HepG2 (cell line): Measurements from ENCODE around the gene VIM. TPM values are rescaled to one million over a fixed set of nuclear protein-coding genes. Genes with fewer than 3 reads are reported as not detected.

Experiments
- ATAC-seq: fragments of 200-7000 bp; cut with Tn5 transposase; 3 replicates; pipeline ENCODE4 v1.9.1; 2020; ENCODE audit warnings: mild to moderate bottlenecking, moderate library complexity
- BruUV-seq: library from RNA; stranded (reverse); fragments of 400-500 nt; replicated peaks from 2 replicates; lab custom pipeline; 2021; lab: Mats Ljungman, UMichigan
- CTCF ChIA-PET: fragments of 300-600 bp; formaldehyde crosslinking; extraction: SDS; loops from one replicate; lab custom pipeline; 2021; ENCODE audit warnings: low total read pairs, inconsistent platforms, low intra/inter-chr PET ratio; lab: Yijun Ruan, JAX
- POLR2A ChIA-PET: fragments of 350-600 bp; sonication (Branson Sonifier 250); formaldehyde crosslinking; loops from one replicate; lab custom pipeline; 2020; ENCODE audit warnings: antibody characterized with exemption, inconsistent platforms; lab: Yijun Ruan, JAX
- DNase-seq: peaks from one replicate; pipeline ENCODE4 v3.0.0-alpha.2; 2015; ENCODE audit warnings: low spot score
- FAIRE-seq: peaks from 3 replicates; lab custom pipeline; 2011; peaks lifted over from hg19 to GRCh38; lab: Jason Lieb, UNC
- H2AFZ ChIP-seq: one replicate; pipeline ENCODE4 v1.6.1; 2011; ENCODE audit warnings: low read length, inconsistent platforms
- H3K27ac ChIP-seq: fragments of 300-600 bp; 3 replicates; pipeline ENCODE4 v1.8.0; 2011; ENCODE audit warnings: mixed run types, mild to moderate bottlenecking, mixed read lengths, low read length, inconsistent platforms; ENCODE audit not compliant: insufficient read depth; ENCODE audit errors: extremely low read length
- H3K27me3 ChIP-seq, 2 experiments: fragments of 200-600 bp in 1 of 2; 2 replicates in 1 of 2; 3 replicates in 1 of 2; pipeline versions ENCODE4 v1.6.0 to v1.8.0; 2011; ENCODE audit warnings: low read length in 2 of 2, mild to moderate bottlenecking in 2 of 2, moderate library complexity in 2 of 2, inconsistent platforms in 1 of 2; ENCODE audit not compliant: insufficient read depth in 2 of 2, control insufficient read depth in 1 of 2
- H3K36me3 ChIP-seq, 2 experiments: fragments of 200-600 bp in 1 of 2; replicated peaks in 1 of 2; 2 replicates in 1 of 2; 3 replicates in 1 of 2; pipeline versions ENCODE4 v1.5.1 to v1.8.0; 2011; ENCODE audit warnings: low read length in 2 of 2, inconsistent platforms in 1 of 2; ENCODE audit not compliant: insufficient read depth in 2 of 2, control insufficient read depth in 1 of 2
- H3K4me1 ChIP-seq: 2 replicates; pipeline ENCODE4 v1.5.1; 2012; ENCODE audit warnings: low read length, inconsistent platforms; ENCODE audit not compliant: insufficient read depth
- H3K4me2 ChIP-seq: 2 replicates; pipeline ENCODE4 v1.6.0; 2011; ENCODE audit warnings: low read depth, low read length, inconsistent platforms
- H3K4me3 ChIP-seq, 3 experiments: fragments of 200-600 bp in 1 of 3; sonication (generic), shearing (Covaris generic) in 1 of 3; replicated peaks in 1 of 3; 2 replicates each; pipeline ENCODE4 v1.5.1; 2011 to 2016; ENCODE audit warnings: low read length in 3 of 3, inconsistent platforms in 2 of 3, low read depth in 2 of 3, mild to moderate bottlenecking in 2 of 3, control low read depth in 1 of 3, mixed read lengths in 1 of 3; ENCODE audit not compliant: insufficient read depth in 1 of 3
- H3K79me2 ChIP-seq: one replicate; pipeline ENCODE4 v1.6.1; 2011; ENCODE audit warnings: low read length, inconsistent platforms; ENCODE audit not compliant: insufficient read depth
- H3K9ac ChIP-seq: 2 replicates; pipeline ENCODE4 v1.6.0; 2011; ENCODE audit warnings: mild to moderate bottlenecking, low read depth, low read length, inconsistent platforms; ENCODE audit not compliant: insufficient read depth
- H3K9me3 ChIP-seq: 2 replicates; pipeline ENCODE4 v1.5.1; 2012; ENCODE audit warnings: mild to moderate bottlenecking, low read length
- H4K20me1 ChIP-seq: 2 replicates; pipeline ENCODE4 v1.6.0; 2011; ENCODE audit warnings: inconsistent platforms, mild to moderate bottlenecking, low read length, moderate library complexity; ENCODE audit not compliant: insufficient read depth
- CCAR2 ChIP-seq: fragments of 200-400 bp; formaldehyde crosslinking; optimal IDR thresholded peaks from 2 replicates; pipeline ENCODE3; 2018; ENCODE audit warnings: low read depth, mild to moderate bottlenecking, low read length, moderate library complexity
- FOXM1 ChIP-seq: sonication (generic); formaldehyde crosslinking; IDR thresholded peaks from 2 replicates; pipeline ENCODE4 v1.5.0; 2020; ENCODE audit warnings: missing genetic modification reagents
- HOXA7 ChIP-seq: sonication (generic); formaldehyde crosslinking; IDR thresholded peaks from 2 replicates; pipeline ENCODE4 v1.8.1; 2022; ENCODE audit warnings: mild to moderate bottlenecking, missing genetic modification reagents, moderate library complexity
- MLX ChIP-seq: IDR thresholded peaks from 2 replicates; pipeline ENCODE4 v1.6.1; 2016
- PPARG ChIP-seq: conservative IDR thresholded peaks from 2 replicates; pipeline ENCODE4 v1.6.1; 2016; ENCODE audit warnings: missing biosample characterization, missing genetic modification reagents
- PTBP1 ChIP-seq: fragments of 200-400 bp; formaldehyde crosslinking; IDR thresholded peaks from 2 replicates; pipeline ENCODE4 v1.6.1; 2018; ENCODE audit warnings: low read length, low read depth; ENCODE audit not compliant: poor library complexity, severe bottlenecking
- RXRB ChIP-seq: IDR thresholded peaks from 2 replicates; pipeline ENCODE4 v1.6.1; 2016; ENCODE audit warnings: borderline replicate concordance, missing genetic modification reagents, missing compliant biosample characterization
- TOPORS ChIP-seq: sonication (generic); formaldehyde crosslinking; IDR thresholded peaks from 2 replicates; pipeline ENCODE4 v1.8.0; 2023; ENCODE audit warnings: mild to moderate bottlenecking, missing genetic modification reagents
- YEATS4 ChIP-seq: sonication (generic); formaldehyde crosslinking; IDR thresholded peaks from 2 replicates; pipeline ENCODE4 v1.4.0; 2020; ENCODE audit warnings: missing genetic modification reagents, borderline replicate concordance
- ZMYM2 ChIP-seq: sonication (generic); formaldehyde crosslinking; IDR thresholded peaks from 2 replicates; pipeline ENCODE4 v1.8.0; 2022; ENCODE audit warnings: mild to moderate bottlenecking, missing genetic modification reagents
- ZNF430 ChIP-seq: sonication (generic); formaldehyde crosslinking; IDR thresholded peaks from 2 replicates; pipeline ENCODE4 v1.9.0; 2021; ENCODE audit warnings: mild to moderate bottlenecking, missing genetic modification reagents
- ZNF44 ChIP-seq: sonication (generic); formaldehyde crosslinking; IDR thresholded peaks from 2 replicates; pipeline ENCODE4 v1.5.1; 2020; ENCODE audit warnings: mild to moderate bottlenecking, missing genetic modification reagents
- ZNF543 ChIP-seq: sonication (generic); formaldehyde crosslinking; IDR thresholded peaks from 2 replicates; pipeline ENCODE4 v1.4.0; 2020; ENCODE audit warnings: mild to moderate bottlenecking, missing genetic modification reagents
- ZNF790 ChIP-seq: sonication (generic); formaldehyde crosslinking; IDR thresholded peaks from 2 replicates; pipeline ENCODE4 v1.8.0; 2022; ENCODE audit warnings: missing genetic modification reagents, mild to moderate bottlenecking, borderline replicate concordance
- ZNF816 ChIP-seq: sonication (generic); formaldehyde crosslinking; IDR thresholded peaks from 2 replicates; pipeline ENCODE4 v1.8.0; 2022; ENCODE audit warnings: missing genetic modification reagents, mild to moderate bottlenecking, borderline replicate concordance
- WGBS: methylation state at CpG from one replicate; pipeline ENCODE4 v1.1.6; 2017; ENCODE audit warnings: low lambda C conversion rate; 5-methylcytosine and 5-hydroxymethylcytosine counted together
- in situ Hi-C: cut with HindIII; loops from 2 replicates; pipeline ENCODE4 v1.10.0; 2017; ENCODE audit warnings: low pct_unique_long_range_greater_than_20kb; ENCODE audit not compliant: extremely low pct_ligation_motif_present
- intact Hi-C: fragments of 100-400 bp; cut with micrococcal nuclease; formaldehyde crosslinking; loops from one replicate; pipeline ENCODE4 v1.10.0; 2022; ENCODE audit not compliant: unreplicated experiment
- polyA plus RNA-seq, 8 experiments: library from polyadenylated mRNA; depleted of rRNA in 3 of 8; stranded (reverse) in 7 of 8; unstranded in 1 of 8; fragments of >200 nt; fragmentation: Illumina TruSeq in 4 of 8; extraction: Trizol in 4 of 8; gene quantifications; 2 replicates each; pipeline versions ENCODE4 v1.2.1 to v1.2.3, GENCODE V29; 2011 to 2016; ENCODE audit warnings: low read depth in 4 of 8, missing spikeins in 1 of 8, mixed read lengths in 1 of 8; ENCODE audit not compliant: insufficient read depth in 1 of 8
- total RNA-seq, 5 experiments: library from RNA; depleted of rRNA; stranded (reverse); fragments of >200 nt; fragmentation: Illumina TruSeq; extraction: Trizol; gene quantifications; 2 replicates each; pipeline ENCODE4 v1.2.3, GENCODE V29; 2016; ENCODE audit warnings: low read depth in 1 of 5
- TF ChIP-seq, protein P1 (sequence below): sonication (generic); formaldehyde crosslinking; IDR thresholded peaks from 2 replicates; pipeline ENCODE4 v1.8.1; 2023; ENCODE audit warnings: missing genetic modification reagents, inconsistent platforms, borderline replicate concordance
- TF ChIP-seq, protein P2 (sequence below): sonication (generic); formaldehyde crosslinking; IDR thresholded peaks from 2 replicates; pipeline ENCODE4 v1.4.0; 2020; ENCODE audit warnings: missing genetic modification reagents, borderline replicate concordance

VIM gene
- total and polyA plus RNA-seq, 2 of the 13 experiments (the other 11 are each of a cell fraction or from before 2014, with no cell fraction given): not detected

GRCh38 chr10:17203416-17203815, 24.6 kb upstream of the VIM start:
- ChIA-PET CTCF (no interaction called here), POLR2A (no interaction called here)
- FAIRE-seq (no peak), DNase-seq (no peak), ATAC-seq (no peak)
- Histone ChIP-seq H3K4me1 (peaks cover 32% of the 10 kb centered on the region), H3K9ac (no peak overlapping the region), H3K27ac (no peak overlapping the region), H3K36me3 (no peaks in the 10 kb centered on the region), H2AFZ (no peak overlapping the region), H3K4me3 (no peak overlapping the region), H3K79me2 (no peaks in the 10 kb centered on the region), H3K4me2 (no peak overlapping the region), H3K9me3 (no peaks in the 10 kb centered on the region), H4K20me1 (no peaks in the 10 kb centered on the region), H3K27me3 (no peaks in the 10 kb centered on the region; a peak in 1 of 5 replicates)
- WGBS: 3% methylated on average over 3 of the region's 3 CpGs
- in situ Hi-C loops: no loop called here
- intact Hi-C loops: no loop called here
- no peak for TF ChIP-seq ZNF543
- TF ChIP-seq ZNF44 (CRISPR knock-in tag): no peak
- no peak for TF ChIP-seq ZNF816
- no peak for TF ChIP-seq HOXA7
- TF ChIP-seq, protein P1, sequence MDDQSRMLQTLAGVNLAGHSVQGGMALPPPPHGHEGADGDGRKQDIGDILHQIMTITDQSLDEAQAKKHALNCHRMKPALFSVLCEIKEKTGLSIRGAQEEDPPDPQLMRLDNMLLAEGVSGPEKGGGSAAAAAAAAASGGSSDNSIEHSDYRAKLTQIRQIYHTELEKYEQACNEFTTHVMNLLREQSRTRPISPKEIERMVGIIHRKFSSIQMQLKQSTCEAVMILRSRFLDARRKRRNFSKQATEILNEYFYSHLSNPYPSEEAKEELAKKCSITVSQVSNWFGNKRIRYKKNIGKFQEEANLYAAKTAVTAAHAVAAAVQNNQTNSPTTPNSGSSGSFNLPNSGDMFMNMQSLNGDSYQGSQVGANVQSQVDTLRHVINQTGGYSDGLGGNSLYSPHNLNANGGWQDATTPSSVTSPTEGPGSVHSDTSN: no peak
- TF ChIP-seq ZNF430: no peak
- no peak for TF ChIP-seq CCAR2
- no peak for TF ChIP-seq ZMYM2 (CRISPR knock-in tag)
- no peak for TF ChIP-seq MLX (CRISPR knock-in tag)
- TF ChIP-seq FOXM1 (CRISPR knock-in tag): no peak
- TF ChIP-seq RXRB (CRISPR knock-in tag): no peak
- TF ChIP-seq, protein P2, sequence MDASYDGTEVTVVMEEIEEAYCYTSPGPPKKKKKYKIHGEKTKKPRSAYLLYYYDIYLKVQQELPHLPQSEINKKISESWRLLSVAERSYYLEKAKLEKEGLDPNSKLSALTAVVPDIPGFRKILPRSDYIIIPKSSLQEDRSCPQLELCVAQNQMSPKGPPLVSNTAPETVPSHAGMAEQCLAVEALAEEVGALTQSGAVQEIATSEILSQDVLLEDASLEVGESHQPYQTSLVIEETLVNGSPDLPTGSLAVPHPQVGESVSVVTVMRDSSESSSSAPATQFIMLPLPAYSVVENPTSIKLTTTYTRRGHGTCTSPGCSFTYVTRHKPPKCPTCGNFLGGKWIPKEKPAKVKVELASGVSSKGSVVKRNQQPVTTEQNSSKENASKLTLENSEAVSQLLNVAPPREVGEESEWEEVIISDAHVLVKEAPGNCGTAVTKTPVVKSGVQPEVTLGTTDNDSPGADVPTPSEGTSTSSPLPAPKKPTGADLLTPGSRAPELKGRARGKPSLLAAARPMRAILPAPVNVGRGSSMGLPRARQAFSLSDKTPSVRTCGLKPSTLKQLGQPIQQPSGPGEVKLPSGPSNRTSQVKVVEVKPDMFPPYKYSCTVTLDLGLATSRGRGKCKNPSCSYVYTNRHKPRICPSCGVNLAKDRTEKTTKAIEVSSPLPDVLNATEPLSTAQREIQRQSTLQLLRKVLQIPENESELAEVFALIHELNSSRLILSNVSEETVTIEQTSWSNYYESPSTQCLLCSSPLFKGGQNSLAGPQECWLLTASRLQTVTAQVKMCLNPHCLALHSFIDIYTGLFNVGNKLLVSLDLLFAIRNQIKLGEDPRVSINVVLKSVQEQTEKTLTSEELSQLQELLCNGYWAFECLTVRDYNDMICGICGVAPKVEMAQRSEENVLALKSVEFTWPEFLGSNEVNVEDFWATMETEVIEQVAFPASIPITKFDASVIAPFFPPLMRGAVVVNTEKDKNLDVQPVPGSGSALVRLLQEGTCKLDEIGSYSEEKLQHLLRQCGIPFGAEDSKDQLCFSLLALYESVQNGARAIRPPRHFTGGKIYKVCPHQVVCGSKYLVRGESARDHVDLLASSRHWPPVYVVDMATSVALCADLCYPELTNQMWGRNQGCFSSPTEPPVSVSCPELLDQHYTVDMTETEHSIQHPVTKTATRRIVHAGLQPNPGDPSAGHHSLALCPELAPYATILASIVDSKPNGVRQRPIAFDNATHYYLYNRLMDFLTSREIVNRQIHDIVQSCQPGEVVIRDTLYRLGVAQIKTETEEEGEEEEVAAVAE (CRISPR knock-in tag): no peak
- TF ChIP-seq PTBP1: no peak
- no peak for TF ChIP-seq PPARG (CRISPR knock-in tag)
- TF ChIP-seq TOPORS (CRISPR knock-in tag): no peak
- TF ChIP-seq YEATS4: no peak
- no peak for TF ChIP-seq ZNF790 (CRISPR knock-in tag)
- BruUV-seq: no TSS peak
